ENCODE results near the gene TRIM2. TPM values are rescaled to one million over a fixed set of nuclear protein-coding genes. Genes with fewer than 3 reads are reported as not detected.
A peak's percentile ranks its signal among the peaks of the same experiment; 100 is the strongest.

TRIM2 gene
- polyA plus RNA-seq, 1 experiment, result 31.3 TPM

- CTCF ChIA-PET, result no interaction called here
- no peak overlapping the region for H3K27ac ChIP-seq (ENCODE audit: low read depth, low read length)
- DNase-seq (ENCODE audit: low read depth, low spot score), result no peak
- POLR2A ChIA-PET, result no interaction called here
- no peaks in the 10 kb centered on the region for H3K27me3 ChIP-seq (ENCODE audit: control insufficient read depth, insufficient read depth, low read length)
- no peak for TF ChIP-seq CTCF (IDR thresholded peaks at IDR 0.05; ENCODE audit: low read depth, low read length)
- no peak overlapping the region for H3K4me3 ChIP-seq (ENCODE audit: low read depth, low read length)
- no peaks in the 10 kb centered on the region for H3K9me3 ChIP-seq (ENCODE audit: control insufficient read depth, insufficient read depth, low read length)
Observed at GRCh38 chr4:153216546-153216945, 12.3 kb downstream of the TRIM2 start.

GRCh38 chr4:153217440-153217839 is 13.2 kb downstream of the TRIM2 start:
- no peak overlapping the region for H3K4me3 ChIP-seq (ENCODE audit: low read depth, low read length)
- ChIA-PET POLR2A (no interaction called here), CTCF (no interaction called here)
- DNase-seq (ENCODE audit: low read depth, low spot score), result no peak
- H3K27me3 ChIP-seq (ENCODE audit: control insufficient read depth, insufficient read depth, low read length), result no peaks in the 10 kb centered on the region
- TF ChIP-seq CTCF (IDR thresholded peaks at IDR 0.05; ENCODE audit: low read depth, low read length), result no peak
- no peaks in the 10 kb centered on the region for H3K9me3 ChIP-seq (ENCODE audit: control insufficient read depth, insufficient read depth, low read length)
- no peak overlapping the region for H3K27ac ChIP-seq (ENCODE audit: low read depth, low read length)

- H3K27me3 ChIP-seq (ENCODE audit: control insufficient read depth, insufficient read depth, low read length), result no peaks in the 10 kb centered on the region
- no peak for TF ChIP-seq CTCF (IDR thresholded peaks at IDR 0.05; ENCODE audit: low read depth, low read length)
Observed at GRCh38 chr4:153218961-153219360, 14.7 kb downstream of the TRIM2 start.

GRCh38 chr4:153220682-153221395 is 16.6 kb downstream of the TRIM2 start:
- Histone ChIP-seq H3K27me3 (ENCODE audit: control insufficient read depth, insufficient read depth, low read length) (no peaks in the 10 kb centered on the region), H3K27ac (ENCODE audit: low read depth, low read length) (peak overlapping the region; percentile 93), H3K4me3 (ENCODE audit: low read depth, low read length) (no peak overlapping the region), H3K9me3 (ENCODE audit: control insufficient read depth, insufficient read depth, low read length) (no peaks in the 10 kb centered on the region)
- DNase-seq (ENCODE audit: low read depth, low spot score), result no peak
- ChIA-PET CTCF (no interaction called here), POLR2A (no interaction called here)
- TF ChIP-seq CTCF (IDR thresholded peaks at IDR 0.05; ENCODE audit: low read depth, low read length), result no peak

More at GRCh38 chr4:153218961-153219360, 14.7 kb downstream of the TRIM2 start:
- Histone ChIP-seq H3K27ac (ENCODE audit: low read depth, low read length) (no peak overlapping the region), H3K9me3 (ENCODE audit: control insufficient read depth, insufficient read depth, low read length) (no peaks in the 10 kb centered on the region), H3K4me3 (ENCODE audit: low read depth, low read length) (no peak overlapping the region)
- ChIA-PET POLR2A (no interaction called here), CTCF (no interaction called here)
- DNase-seq (ENCODE audit: low read depth, low spot score), result no peak

- peak; percentile 59 for DNase-seq (ENCODE audit: low read depth, low spot score)
- ChIA-PET POLR2A (interaction anchor here (0.7 to 1.3 kb wide), 4 partner anchors 12 to 36 kb away, joined by 3 to 4 read pairs (median 4); partner anchors contain the start of gene TRIM2), CTCF (interaction anchor here (0.6 to 1.0 kb wide), 2 partner anchors 122 to 421 kb away, joined by 3 to 4 read pairs; no protein-coding TSS in a partner anchor)
- H3K4me3 ChIP-seq (ENCODE audit: low read depth, low read length), result peak overlapping the region; percentile 76
- H3K27me3 ChIP-seq (ENCODE audit: control insufficient read depth, insufficient read depth, low read length), result no peaks in the 10 kb centered on the region
- H3K9me3 ChIP-seq (ENCODE audit: control insufficient read depth, insufficient read depth, low read length), result no peaks in the 10 kb centered on the region
- peak overlapping the region; percentile 93 for H3K27ac ChIP-seq (ENCODE audit: low read depth, low read length)
- no peak for TF ChIP-seq CTCF (IDR thresholded peaks at IDR 0.05; ENCODE audit: low read depth, low read length)
Observed at GRCh38 chr4:153221783-153222706, 17.8 kb downstream of the TRIM2 start.

Measured in AG04450 (cell line).